Measurements from ENCODE around the gene MEGF6. TPM values are rescaled to one million over a fixed set of nuclear protein-coding genes. Genes with fewer than 3 reads are reported as not detected.

MEGF6 gene
- total and polyA plus RNA-seq, 12 donors, result 1.8 to 14.1 (median 7.0) TPM

DNA sequence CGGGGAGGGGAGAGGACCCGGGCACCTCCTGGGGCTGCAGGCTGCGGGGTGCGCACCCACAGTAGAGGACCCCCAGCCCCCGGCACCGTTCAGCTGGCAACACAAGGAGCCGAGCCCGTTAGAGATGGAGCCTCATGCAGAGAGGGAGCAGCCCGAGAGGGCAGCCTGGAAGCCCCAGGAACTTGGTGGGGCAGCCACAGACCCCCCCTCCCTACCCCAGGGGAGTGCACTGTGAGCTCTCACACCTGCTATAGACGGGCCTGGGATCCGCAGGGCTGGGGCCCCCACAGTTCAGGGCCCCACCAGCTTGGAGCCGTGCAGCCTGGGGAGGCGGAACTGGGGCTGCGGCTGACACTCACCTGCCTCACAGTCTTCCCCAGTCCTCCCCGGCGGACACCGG lies 109.9 kb downstream of the MEGF6 start:
- Histone ChIP-seq H3K4me1 (no peaks in the 10 kb centered on the region), H3K27me3 (no peaks in the 10 kb centered on the region), H3K9me3 (no peaks in the 10 kb centered on the region), H3K27ac (no peak overlapping the region), H3K36me3 (no peaks in the 10 kb centered on the region), H3K4me3 (no peak overlapping the region)
- ATAC-seq (no peak), DNase-seq (no peak)
- WGBS, 2 donors, result 84 to 87% methylated on average over 17 of the region's 17 CpGs
- TF ChIP-seq, protein P1, sequence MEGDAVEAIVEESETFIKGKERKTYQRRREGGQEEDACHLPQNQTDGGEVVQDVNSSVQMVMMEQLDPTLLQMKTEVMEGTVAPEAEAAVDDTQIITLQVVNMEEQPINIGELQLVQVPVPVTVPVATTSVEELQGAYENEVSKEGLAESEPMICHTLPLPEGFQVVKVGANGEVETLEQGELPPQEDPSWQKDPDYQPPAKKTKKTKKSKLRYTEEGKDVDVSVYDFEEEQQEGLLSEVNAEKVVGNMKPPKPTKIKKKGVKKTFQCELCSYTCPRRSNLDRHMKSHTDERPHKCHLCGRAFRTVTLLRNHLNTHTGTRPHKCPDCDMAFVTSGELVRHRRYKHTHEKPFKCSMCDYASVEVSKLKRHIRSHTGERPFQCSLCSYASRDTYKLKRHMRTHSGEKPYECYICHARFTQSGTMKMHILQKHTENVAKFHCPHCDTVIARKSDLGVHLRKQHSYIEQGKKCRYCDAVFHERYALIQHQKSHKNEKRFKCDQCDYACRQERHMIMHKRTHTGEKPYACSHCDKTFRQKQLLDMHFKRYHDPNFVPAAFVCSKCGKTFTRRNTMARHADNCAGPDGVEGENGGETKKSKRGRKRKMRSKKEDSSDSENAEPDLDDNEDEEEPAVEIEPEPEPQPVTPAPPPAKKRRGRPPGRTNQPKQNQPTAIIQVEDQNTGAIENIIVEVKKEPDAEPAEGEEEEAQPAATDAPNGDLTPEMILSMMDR (IDR thresholded peaks at IDR 0.05), result no peak
- intact Hi-C loops (cut with DNase I), result no loop called here

DNA sequence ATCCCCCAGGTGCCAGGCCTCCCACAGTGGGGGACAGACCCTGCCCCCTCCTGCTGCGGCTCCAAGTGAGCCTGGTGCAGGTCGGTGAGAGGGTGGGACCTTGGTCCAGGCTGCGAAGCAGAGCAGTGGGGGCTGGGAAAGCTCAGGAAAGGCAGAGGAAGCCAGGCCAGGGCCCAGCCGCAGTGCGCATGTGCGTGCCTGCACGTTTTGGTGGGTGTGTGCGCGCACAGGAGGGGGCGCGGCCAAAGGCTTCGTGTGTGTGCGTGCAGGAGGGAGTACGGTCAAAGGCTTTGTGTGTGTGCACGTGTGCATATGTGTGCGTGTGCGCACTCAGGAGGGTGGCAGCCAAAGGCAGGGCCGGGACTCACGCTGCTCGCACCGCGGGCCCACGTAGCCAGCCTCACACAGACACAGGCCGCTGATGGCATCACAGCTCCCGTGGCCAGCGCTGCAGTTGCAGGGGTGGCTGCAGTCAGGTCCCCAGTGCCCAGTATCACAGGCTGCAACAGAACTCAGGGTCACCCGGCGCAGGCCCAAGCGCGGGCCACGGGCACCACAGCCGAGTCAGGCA lies 111.0 kb downstream of the MEGF6 start:
- TF ChIP-seq, protein P1 (IDR thresholded peaks at IDR 0.05), result no peak
- Histone ChIP-seq H3K27ac (no peak overlapping the region), H3K27me3 (no peaks in the 10 kb centered on the region), H3K4me1 (no peaks in the 10 kb centered on the region), H3K9me3 (no peaks in the 10 kb centered on the region), H3K36me3 (no peaks in the 10 kb centered on the region), H3K4me3 (no peak overlapping the region)
- ATAC-seq (no peak), DNase-seq (no peak)
- intact Hi-C loops (cut with DNase I), result no loop called here
- 92 to 94% methylated on average over 32 of the region's 32 CpGs for WGBS, 2 donors

DNA sequence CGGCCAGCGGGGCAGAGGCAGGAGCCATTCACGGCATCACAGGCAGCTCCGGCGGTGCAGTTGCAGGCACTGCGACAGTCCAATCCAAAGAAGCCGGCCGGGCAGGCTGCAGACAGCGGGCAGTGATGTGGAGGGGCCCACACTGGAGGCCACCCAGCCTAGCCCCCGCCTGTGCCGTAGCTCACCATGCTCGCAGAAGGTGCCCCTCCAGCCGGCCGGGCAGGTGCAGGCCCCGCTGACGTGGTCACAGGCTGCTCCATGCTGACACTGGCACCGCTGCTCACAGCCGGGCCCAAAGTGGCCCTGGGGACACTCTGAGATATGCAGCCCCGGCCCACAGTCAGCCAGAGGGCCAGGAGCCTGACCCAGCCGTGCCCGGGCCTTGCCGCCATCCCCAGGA lies 111.7 kb downstream of the MEGF6 start:
- DNase-seq (no peak), ATAC-seq (no peak)
- no peak overlapping the region for H3K27ac ChIP-seq
- H3K4me3 ChIP-seq, result no peak overlapping the region
- H3K27me3 ChIP-seq, result no peaks in the 10 kb centered on the region
- TF ChIP-seq, protein P1 (IDR thresholded peaks at IDR 0.05), result no peak
- WGBS, 2 donors, result 93 to 95% methylated on average over 21 to 22 of the region's 22 CpGs
- no peaks in the 10 kb centered on the region for H3K4me1 ChIP-seq
- intact Hi-C loops (cut with DNase I), result loop anchor here in 2 of 10 donors (10.0 kb wide), 2 partner anchors 65 to 225 kb away; no protein-coding TSS in a partner anchor
- H3K9me3 ChIP-seq, result no peaks in the 10 kb centered on the region
- no peaks in the 10 kb centered on the region for H3K36me3 ChIP-seq

DNA sequence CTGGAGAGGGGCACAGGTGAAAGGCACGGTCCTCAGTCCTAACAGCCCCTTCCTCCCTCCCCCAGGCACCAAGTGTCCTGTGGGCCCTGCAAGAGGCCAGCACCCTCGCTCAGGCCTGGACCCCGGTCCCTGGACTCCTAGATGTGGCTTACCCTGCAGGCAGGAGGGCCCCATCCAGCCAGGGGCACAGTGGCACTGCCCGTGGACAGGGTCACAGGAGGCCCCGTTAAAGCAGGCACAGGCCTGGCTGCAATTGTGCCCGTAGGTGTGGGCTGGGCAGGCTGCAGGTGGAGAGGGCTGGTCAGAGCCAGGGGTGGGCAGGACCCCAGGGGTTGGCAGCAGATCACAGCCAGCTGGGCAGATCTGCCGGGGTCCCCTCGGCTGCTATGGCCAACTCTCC lies 112.3 kb downstream of the MEGF6 start:
- no peaks in the 10 kb centered on the region for H3K4me1 ChIP-seq
- no peaks in the 10 kb centered on the region for H3K9me3 ChIP-seq
- intact Hi-C loops (cut with DNase I), result loop anchor here in 2 of 10 donors (10.0 kb wide), 2 partner anchors 66 to 226 kb away; no protein-coding TSS in a partner anchor
- no peaks in the 10 kb centered on the region for H3K36me3 ChIP-seq
- WGBS, 2 donors, result 92 to 94% methylated on average over 8 of the region's 8 CpGs
- ATAC-seq (no peak), DNase-seq (no peak)
- H3K27me3 ChIP-seq, result no peaks in the 10 kb centered on the region
- TF ChIP-seq, protein P1 (IDR thresholded peaks at IDR 0.05), result no peak
- H3K4me3 ChIP-seq, result no peak overlapping the region
- no peak overlapping the region for H3K27ac ChIP-seq
